ENCODE results near the gene SEC24D. TPM values are rescaled to one million over a fixed set of nuclear protein-coding genes. Genes with fewer than 3 reads are reported as not detected.

Gene SEC24D
- total and polyA plus RNA-seq, 9 of the 15 experiments (the other 6 are each of a cell fraction or from before 2014, with no cell fraction given), result 7.1 to 22.5 (median 11.3) TPM

DNA sequence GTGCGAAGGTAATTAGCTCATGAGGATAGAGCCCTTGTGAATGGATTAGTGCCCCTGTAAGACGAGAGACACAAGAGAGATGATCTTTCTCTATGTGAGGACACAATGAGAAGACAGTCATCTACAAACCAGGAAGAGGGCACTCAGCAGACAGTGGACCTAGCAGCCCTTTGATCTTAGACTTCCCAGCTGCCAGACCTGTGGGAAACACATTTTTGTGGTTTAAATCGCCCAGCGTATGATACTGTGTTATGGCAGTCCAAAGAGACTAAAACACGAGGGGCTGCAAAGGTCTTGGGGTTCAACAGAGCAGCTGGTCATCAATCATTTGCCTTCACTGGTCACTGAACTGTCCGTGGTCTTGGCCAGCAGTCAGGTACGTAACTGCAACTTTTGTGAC lies 43.5 kb upstream of the SEC24D start:
- intact Hi-C loops (cut with micrococcal nuclease) (no loop called here), in situ Hi-C loops (cut with MboI) (no loop called here)
- H2AFZ ChIP-seq (ENCODE audit: low read depth, low read length), result no peak overlapping the region
- ChIA-PET POLR2A (interaction anchor here (0.7 kb wide), 1 partner anchor 9 kb away, joined by 3 read pairs; no protein-coding TSS in a partner anchor), CTCF (ENCODE audit: low intra/inter-chr PET ratio) (no interaction called here)
- H3K4me3 ChIP-seq, result no peak overlapping the region
- peak; percentile 29; the same call in 2 of the 3 replicates for ATAC-seq
- no peak overlapping the region for H3K9ac ChIP-seq (ENCODE audit: insufficient read depth in 1 of 2, low read depth in 2 of 2, low read length in 2 of 2)
- FAIRE-seq, result no peak
- DNase-seq (ENCODE audit: extremely low read depth in 1 of 4, low spot score in 3 of 4), result no peak
- no peaks in the 10 kb centered on the region for H3K79me2 ChIP-seq (ENCODE audit: control insufficient read depth, insufficient read depth, low read length)
- WGBS (ENCODE audit: insufficient coverage, low coverage, missing lambda C conversion rate), result 7% methylated on average over 7 of the region's 7 CpGs
- peaks cover 2 to 12% of the 10 kb centered on the region in 2 experiments; a peak in 2 of 5 replicates for H3K27me3 ChIP-seq (ENCODE audit: control insufficient read depth in 2 of 2, insufficient read depth in 2 of 2, low read length in 2 of 2)
- no peaks in the 10 kb centered on the region for H3K9me1 ChIP-seq (ENCODE audit: control insufficient read depth, insufficient read depth, low read length)
- H3K4me2 ChIP-seq (ENCODE audit: insufficient read depth, low read length), result no peak overlapping the region
- H3K36me3 ChIP-seq (ENCODE audit: control insufficient read depth, insufficient read depth, low read length), result no peaks in the 10 kb centered on the region
- no TSS peak for BruUV-seq (replicated peaks)
- peaks cover 4% of the 10 kb centered on the region; the same call in 1 of the 2 replicates for H3K9me3 ChIP-seq (replicated peaks; ENCODE audit: control insufficient read depth, insufficient read depth, low read depth, low read length)
- H3K4me1 ChIP-seq (replicated peaks in 1 of 2; ENCODE audit: control insufficient read depth in 2 of 2, insufficient read depth in 2 of 2, low read length in 2 of 2), result no peaks in the 10 kb centered on the region; a peak in 1 of 5 replicates
- H3K27ac ChIP-seq (ENCODE audit: extremely low read depth, low read depth, low read length), result no peak overlapping the region
- H4K20me1 ChIP-seq (replicated peaks; ENCODE audit: control insufficient read depth, insufficient read depth, low read length), result no peaks in the 10 kb centered on the region
- no peak for TF ChIP-seq CBFA2T2 (conservative IDR thresholded peaks at IDR 0.05)
- no peak for TF ChIP-seq CHD4 (IDR thresholded peaks at IDR 0.05; ENCODE audit: insufficient read depth, insufficient replicate concordance, low read depth, low read length, poor library complexity, severe bottlenecking)
- TF ChIP-seq, protein P1, sequence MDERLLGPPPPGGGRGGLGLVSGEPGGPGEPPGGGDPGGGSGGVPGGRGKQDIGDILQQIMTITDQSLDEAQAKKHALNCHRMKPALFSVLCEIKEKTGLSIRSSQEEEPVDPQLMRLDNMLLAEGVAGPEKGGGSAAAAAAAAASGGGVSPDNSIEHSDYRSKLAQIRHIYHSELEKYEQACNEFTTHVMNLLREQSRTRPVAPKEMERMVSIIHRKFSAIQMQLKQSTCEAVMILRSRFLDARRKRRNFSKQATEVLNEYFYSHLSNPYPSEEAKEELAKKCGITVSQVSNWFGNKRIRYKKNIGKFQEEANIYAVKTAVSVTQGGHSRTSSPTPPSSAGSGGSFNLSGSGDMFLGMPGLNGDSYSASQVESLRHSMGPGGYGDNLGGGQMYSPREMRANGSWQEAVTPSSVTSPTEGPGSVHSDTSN (CRISPR knock-in tag; IDR thresholded peaks at IDR 0.05; ENCODE audit: low read depth), result no peak
- TF ChIP-seq, protein P1 (tag; conservative IDR thresholded peaks at IDR 0.05; ENCODE audit: low read depth), result no peak
- no peak for TF ChIP-seq ZNF217 (CRISPR knock-in tag; IDR thresholded peaks at IDR 0.05)
- TF ChIP-seq MYNN (IDR thresholded peaks at IDR 0.05), result no peak
- TF ChIP-seq MYNN (CRISPR knock-in tag; IDR thresholded peaks at IDR 0.05), result no peak
- no peak for TF ChIP-seq ZFP30 (CRISPR knock-in tag; IDR thresholded peaks at IDR 0.05; ENCODE audit: borderline replicate concordance)
- no peak for TF ChIP-seq HIVEP1 (CRISPR knock-in tag; IDR thresholded peaks at IDR 0.05)
- TF ChIP-seq, protein P2, sequence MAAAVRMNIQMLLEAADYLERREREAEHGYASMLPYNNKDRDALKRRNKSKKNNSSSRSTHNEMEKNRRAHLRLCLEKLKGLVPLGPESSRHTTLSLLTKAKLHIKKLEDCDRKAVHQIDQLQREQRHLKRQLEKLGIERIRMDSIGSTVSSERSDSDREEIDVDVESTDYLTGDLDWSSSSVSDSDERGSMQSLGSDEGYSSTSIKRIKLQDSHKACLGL (CRISPR knock-in tag; IDR thresholded peaks at IDR 0.05; ENCODE audit: borderline replicate concordance, poor library complexity, severe bottlenecking), result no peak
- TF ChIP-seq NCOA1 (IDR thresholded peaks at IDR 0.05; ENCODE audit: low read depth), result no peak
- no peak for TF ChIP-seq GATA2 (CRISPR knock-in tag; IDR thresholded peaks at IDR 0.05)
- TF ChIP-seq ZNF3 (CRISPR knock-in tag; IDR thresholded peaks at IDR 0.05), result no peak
- TF ChIP-seq POLR2B (IDR thresholded peaks at IDR 0.05; ENCODE audit: low read depth, partially characterized antibody), result no peak
- no peak for TF ChIP-seq NKRF (IDR thresholded peaks at IDR 0.05; ENCODE audit: borderline replicate concordance)
- TF ChIP-seq NRF1 (conservative IDR thresholded peaks at IDR 0.05 in 1 of 2, IDR thresholded peaks at IDR 0.05 in 1 of 2), result no peak
- TF ChIP-seq NFIC (IDR thresholded peaks at IDR 0.05), result no peak
- no peak for TF ChIP-seq TCF7L2 (IDR thresholded peaks at IDR 0.05; ENCODE audit: low read depth, low read length)
